Hepatocyte (in vitro differentiated cells): ENCODE data around the gene NCLN. TPM values are rescaled to one million over a fixed set of nuclear protein-coding genes. Genes with fewer than 3 reads are reported as not detected.

Experiments
- DNase-seq: peaks from one replicate; pipeline ENCODE4 v3.0.0-alpha.2; 2016; ENCODE audit warnings: low spot score
- H2AFZ ChIP-seq: fragments of 200-600 bp; sonication (generic); 2 replicates; pipeline ENCODE4 v1.6.0; 2016; ENCODE audit warnings: antibody characterized with exemption, mild to moderate bottlenecking
- H3K27ac ChIP-seq: fragments of 200-600 bp; sonication (generic); 2 replicates; pipeline ENCODE4 v1.5.1; 2016; ENCODE audit warnings: mild to moderate bottlenecking
- H3K27me3 ChIP-seq: fragments of 200-600 bp; sonication (generic); 2 replicates; pipeline ENCODE4 v1.6.1; 2016
- H3K36me3 ChIP-seq: fragments of 200-600 bp; sonication (generic); replicated peaks from 2 replicates; pipeline ENCODE4 v1.5.1; 2016; ENCODE audit warnings: low read depth; ENCODE audit not compliant: insufficient read depth
- H3K4me1 ChIP-seq: fragments of 200-600 bp; sonication (generic); 2 replicates; pipeline ENCODE4 v1.5.1; 2016; ENCODE audit warnings: mild to moderate bottlenecking, moderate library complexity; ENCODE audit not compliant: insufficient read depth
- H3K4me2 ChIP-seq: fragments of 200-600 bp; sonication (generic); 2 replicates; pipeline ENCODE4 v1.6.0; 2016
- H3K4me3 ChIP-seq: fragments of 200-600 bp; sonication (generic); 2 replicates; pipeline ENCODE4 v1.5.1; 2016; ENCODE audit warnings: mild to moderate bottlenecking
- H3K79me2 ChIP-seq: fragments of 200-600 bp; sonication (generic); 2 replicates; pipeline ENCODE4 v1.6.0; 2017; ENCODE audit warnings: mild to moderate bottlenecking
- H3K9me2 ChIP-seq: fragments of 200-600 bp; sonication (generic); replicated peaks from 2 replicates; pipeline ENCODE4 v1.6.0; 2017; ENCODE audit warnings: mild to moderate bottlenecking; ENCODE audit not compliant: insufficient read depth
- H3K9me3 ChIP-seq: fragments of 200-600 bp; sonication (generic); 2 replicates; pipeline ENCODE4 v1.5.1; 2016; ENCODE audit warnings: low read depth, mild to moderate bottlenecking
- H4K20me1 ChIP-seq: fragments of 200-600 bp; sonication (generic); 2 replicates; pipeline ENCODE4 v1.6.0; 2016; ENCODE audit warnings: mild to moderate bottlenecking; ENCODE audit not compliant: insufficient read depth, poor library complexity, severe bottlenecking
- CTCF ChIP-seq: fragments of 200-600 bp; sonication (generic); IDR thresholded peaks from 2 replicates; pipeline ENCODE4 v1.5.1; 2016; ENCODE audit warnings: antibody characterized with exemption, mild to moderate bottlenecking; ENCODE audit not compliant: poor library complexity
- EZH2 ChIP-seq: fragments of 200-600 bp; sonication (generic); IDR thresholded peaks from 2 replicates; pipeline ENCODE4 v1.6.1; 2016; ENCODE audit warnings: antibody characterized with exemption, mild to moderate bottlenecking, borderline replicate concordance
- EZH2phosphoT487 ChIP-seq: fragments of 200-600 bp; sonication (generic); IDR thresholded peaks from one replicate; pipeline ENCODE4 v1.6.1; 2018; ENCODE audit warnings: antibody characterized with exemption, mild to moderate bottlenecking, low read depth, moderate library complexity; ENCODE audit not compliant: unreplicated experiment, severe bottlenecking
- WGBS: methylation state at CpG from one replicate; pipeline ENCODE4 v1.1.6; 2016; ENCODE audit warnings: low lambda C conversion rate; ENCODE audit errors: missing lambda C conversion rate; 5-methylcytosine and 5-hydroxymethylcytosine counted together
- polyA plus RNA-seq: library from polyadenylated mRNA; unstranded; fragments of >200 nt; fragmentation: Nextera tagmentation; extraction: Ambion mirVana; gene quantifications from 2 replicates; pipeline ENCODE4 v1.2.1, GENCODE V29; 2016
- total RNA-seq: library from RNA; depleted of rRNA; stranded (reverse); fragments of >200 nt; gene quantifications from 2 replicates; pipeline ENCODE4 v1.2.3, GENCODE V29; 2014

NCLN gene
- total and polyA plus RNA-seq, 2 experiments from 2014 or later: 44.9 to 94.2 TPM

DNA sequence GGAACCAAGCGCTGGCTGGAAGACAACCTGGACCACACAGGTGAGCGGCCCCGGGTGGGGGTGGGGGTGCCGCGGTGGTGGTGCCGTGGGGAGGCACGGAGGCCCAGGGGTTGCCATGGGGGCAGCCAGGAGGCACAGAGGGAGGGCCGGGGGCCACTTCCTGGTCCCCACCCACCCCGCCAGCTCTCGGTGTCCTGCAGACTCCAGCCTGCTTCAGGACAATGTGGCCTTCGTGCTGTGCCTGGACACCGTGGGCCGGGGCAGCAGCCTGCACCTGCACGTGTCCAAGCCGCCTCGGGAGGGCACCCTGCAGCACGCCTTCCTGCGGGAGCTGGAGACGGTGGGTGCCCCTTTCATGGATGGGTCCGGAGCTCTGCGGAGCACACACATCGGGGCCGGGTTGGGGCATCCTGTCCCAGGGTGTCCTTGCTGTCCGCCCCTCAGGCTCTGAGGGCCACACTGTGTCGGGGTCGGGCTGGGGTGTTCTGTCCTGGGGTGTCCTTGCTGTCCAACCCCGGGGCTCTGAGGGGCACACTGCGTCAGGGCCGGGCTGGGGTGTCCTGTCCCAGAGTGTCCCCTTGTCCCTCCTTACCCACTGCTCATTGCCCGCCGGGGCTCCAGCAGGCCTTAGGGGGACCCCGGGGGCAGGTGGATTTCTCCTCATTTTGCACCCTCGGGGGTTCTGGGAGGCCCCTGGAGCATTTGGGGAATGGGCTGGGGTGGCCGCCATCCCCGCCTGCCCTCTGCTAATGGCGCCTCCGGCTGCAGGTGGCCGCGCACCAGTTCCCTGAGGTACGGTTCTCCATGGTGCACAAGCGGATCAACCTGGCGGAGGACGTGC, 18.3 kb downstream of the NCLN start:
- no peaks in the 10 kb centered on the region for H3K9me2 ChIP-seq
- H3K27me3 ChIP-seq: no peaks in the 10 kb centered on the region
- H2AFZ ChIP-seq: no peak overlapping the region
- no peaks in the 10 kb centered on the region for H3K79me2 ChIP-seq
- TF ChIP-seq EZH2 (no peak), EZH2phosphoT487 (no peak), CTCF (no peak)
- H3K36me3 ChIP-seq: no peaks in the 10 kb centered on the region
- H3K9me3 ChIP-seq: no peaks in the 10 kb centered on the region
- H3K4me2 ChIP-seq: no peak overlapping the region
- no peaks in the 10 kb centered on the region for H3K4me1 ChIP-seq
- no peak overlapping the region for H3K4me3 ChIP-seq
- H4K20me1 ChIP-seq: no peaks in the 10 kb centered on the region
- 96% methylated on average over 36 of the region's 43 CpGs for WGBS
- H3K27ac ChIP-seq: no peak overlapping the region
- DNase-seq: no peak

DNA sequence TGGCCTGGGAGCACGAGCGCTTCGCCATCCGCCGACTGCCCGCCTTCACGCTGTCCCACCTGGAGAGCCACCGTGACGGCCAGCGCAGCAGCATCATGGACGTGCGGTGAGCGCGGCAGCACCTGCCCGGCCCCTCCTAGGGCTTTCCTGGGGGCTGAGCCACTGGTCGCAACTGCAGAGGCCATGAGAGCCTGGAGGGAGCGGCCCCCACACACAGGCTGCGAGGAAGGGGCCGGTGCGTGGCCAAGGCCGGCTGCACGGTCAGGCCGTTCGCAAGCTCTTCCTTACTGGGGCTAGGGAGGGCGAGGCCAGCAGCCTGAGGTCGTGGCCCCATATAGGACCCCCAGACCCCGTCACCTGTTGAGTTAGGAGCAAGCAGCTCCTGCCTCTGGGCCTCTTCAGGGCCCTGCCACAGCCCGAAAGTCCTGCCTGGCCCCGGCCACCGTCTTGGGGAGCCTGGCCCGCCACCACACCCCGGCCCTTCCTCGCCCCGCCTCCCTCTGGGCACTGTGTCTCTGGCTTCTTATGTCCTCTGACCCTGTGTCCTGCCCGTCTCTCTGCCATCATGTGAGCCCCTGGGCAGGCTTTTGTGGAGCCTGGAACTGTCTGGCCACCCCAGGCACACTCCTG, 19.0 kb downstream of the NCLN start:
- H3K9me2 ChIP-seq: no peaks in the 10 kb centered on the region
- no peaks in the 10 kb centered on the region for H3K79me2 ChIP-seq
- no peak overlapping the region for H3K4me2 ChIP-seq
- H3K27me3 ChIP-seq: no peaks in the 10 kb centered on the region
- H2AFZ ChIP-seq: no peak overlapping the region
- no peaks in the 10 kb centered on the region for H3K9me3 ChIP-seq
- no peak overlapping the region for H3K27ac ChIP-seq
- no peaks in the 10 kb centered on the region for H4K20me1 ChIP-seq
- H3K36me3 ChIP-seq: no peaks in the 10 kb centered on the region
- 95% methylated on average over 32 of the region's 35 CpGs for WGBS
- H3K4me1 ChIP-seq: no peaks in the 10 kb centered on the region
- DNase-seq: no peak
- TF ChIP-seq EZH2 (no peak), EZH2phosphoT487 (no peak), CTCF (no peak)
- H3K4me3 ChIP-seq: no peak overlapping the region

GRCh38 chr19:3206216-3206953, 20.7 kb downstream of the NCLN start:
- H3K27ac ChIP-seq: no peak overlapping the region
- H3K4me3 ChIP-seq: no peak overlapping the region
- no peaks in the 10 kb centered on the region for H4K20me1 ChIP-seq
- no peak for DNase-seq
- H2AFZ ChIP-seq: no peak overlapping the region
- WGBS: 99% methylated on average over 21 of the region's 28 CpGs
- no peak overlapping the region for H3K4me2 ChIP-seq
- no peaks in the 10 kb centered on the region for H3K9me3 ChIP-seq
- no peaks in the 10 kb centered on the region for H3K9me2 ChIP-seq
- no peaks in the 10 kb centered on the region for H3K4me1 ChIP-seq
- no peaks in the 10 kb centered on the region for H3K27me3 ChIP-seq
- H3K36me3 ChIP-seq: no peaks in the 10 kb centered on the region
- no peaks in the 10 kb centered on the region for H3K79me2 ChIP-seq
- TF ChIP-seq CTCF (no peak), EZH2phosphoT487 (no peak), EZH2 (no peak)
